Naive thymus-derived CD4-positive, alpha-beta T cell (primary cell): ENCODE data around the gene AQP6. TPM values are rescaled to one million over a fixed set of nuclear protein-coding genes. Genes with fewer than 3 reads are reported as not detected.
A peak's percentile ranks its signal among the peaks of the same experiment; 100 is the strongest.

Source experiments
- ATAC-seq: fragments of 150-1000 bp; cut with Tn5 transposase; 2 replicates; pipeline ENCODE4 v1.10.0; 2021; ENCODE audit warnings: mild to moderate bottlenecking, moderate library complexity
- CTCF ChIA-PET: fragments of 350-600 bp; sonication (Branson Sonifier 250); formaldehyde crosslinking; loops from one replicate; lab custom pipeline; 2021; ENCODE audit warnings: antibody characterized with exemption; lab: Charles Lee
- POLR2A ChIA-PET: fragments of 350-600 bp; sonication (Branson Sonifier 250); formaldehyde crosslinking; loops from one replicate; lab custom pipeline; 2021; ENCODE audit warnings: antibody characterized with exemption, inconsistent platforms; lab: Charles Lee
- DNase-seq, 9 donors: peaks; one replicate each; pipeline versions ENCODE4 v3.0.0 to v3.0.0-alpha.2; 2020 to 2022; ENCODE audit warnings: mixed read lengths in 1 of 9
- H3K27ac ChIP-seq: one replicate; pipeline ENCODE4 v1.7.0; 2013; ENCODE audit warnings: mild to moderate bottlenecking, low read depth, low read length, moderate library complexity
- H3K27me3 ChIP-seq, 2 donors: one replicate each; pipeline ENCODE4 v1.7.0; 2013; ENCODE audit warnings: low read length in 2 of 2, mild to moderate bottlenecking in 2 of 2, moderate library complexity in 2 of 2; ENCODE audit not compliant: control insufficient read depth in 2 of 2, insufficient read depth in 2 of 2
- H3K36me3 ChIP-seq, 3 experiments: 1 replicate in 2 of 3; 2 replicates in 1 of 3; pipeline ENCODE4 v1.7.0; 2013; ENCODE audit warnings: low read length in 3 of 3, mild to moderate bottlenecking in 3 of 3, moderate library complexity in 1 of 3; ENCODE audit not compliant: insufficient read depth in 3 of 3, control insufficient read depth in 2 of 3
- H3K4me1 ChIP-seq, 2 donors: one replicate each; pipeline ENCODE4 v1.7.0; 2013; ENCODE audit warnings: low read length in 2 of 2, mild to moderate bottlenecking in 2 of 2, moderate library complexity in 1 of 2; ENCODE audit not compliant: control insufficient read depth in 2 of 2, insufficient read depth in 2 of 2
- H3K4me3 ChIP-seq: 2 replicates; pipeline ENCODE4 v1.7.0; 2013; ENCODE audit warnings: mild to moderate bottlenecking, low read length
- H3K9me3 ChIP-seq, 3 experiments: 1 replicate in 2 of 3; 2 replicates in 1 of 3; pipeline ENCODE4 v1.7.0; 2013; ENCODE audit warnings: low read length in 3 of 3; ENCODE audit not compliant: control insufficient read depth in 2 of 3
- H3K27ac Mint-ChIP-seq, 9 donors: one replicate each; pipeline ENCODE4 v1.8.0; 2020 to 2022; ENCODE audit warnings: mixed read lengths in 9 of 9, mild to moderate bottlenecking in 8 of 9, moderate library complexity in 5 of 9, inconsistent platforms in 2 of 9
- H3K27me3 Mint-ChIP-seq, 5 donors: one replicate each; pipeline ENCODE4 v1.8.0; 2021 to 2022; ENCODE audit warnings: mixed read lengths in 5 of 5, mild to moderate bottlenecking in 1 of 5
- H3K36me3 Mint-ChIP-seq, 5 donors: one replicate each; pipeline ENCODE4 v1.8.0; 2020 to 2022; ENCODE audit warnings: mixed read lengths in 5 of 5, mild to moderate bottlenecking in 3 of 5, inconsistent platforms in 1 of 5
- H3K4me1 Mint-ChIP-seq, 7 donors: one replicate each; pipeline ENCODE4 v1.8.0; 2020 to 2022; ENCODE audit warnings: mixed read lengths in 7 of 7, mild to moderate bottlenecking in 3 of 7, inconsistent platforms in 1 of 7
- H3K4me3 Mint-ChIP-seq, 10 donors: one replicate each; pipeline ENCODE4 v1.8.0; 2020 to 2022; ENCODE audit warnings: mild to moderate bottlenecking in 10 of 10, mixed read lengths in 10 of 10, moderate library complexity in 6 of 10, inconsistent platforms in 2 of 10
- H3K9me3 Mint-ChIP-seq, 11 donors: one replicate each; pipeline ENCODE4 v1.8.0; 2020 to 2022; ENCODE audit warnings: mixed read lengths in 11 of 11, mild to moderate bottlenecking in 4 of 11, inconsistent platforms in 1 of 11, moderate library complexity in 1 of 11
- intact Hi-C, 2 donors: fragments of 100-400 bp; cut with micrococcal nuclease; formaldehyde crosslinking; loops; one replicate each; pipeline ENCODE4 v1.15.1; 2023
- polyA plus RNA-seq, 2 donors: library from polyadenylated mRNA; unstranded; fragments of 300-500 nt; fragmentation: Illumina TruSeq; gene quantifications; one replicate each; pipeline ENCODE4 v1.2.3, GENCODE V29; 2021
- total RNA-seq, 6 experiments: library from RNA in 5 of 6; stranded (reverse) in 5 of 6; gene quantifications; 1 replicate in 5 of 6; 2 replicates in 1 of 6; pipeline ENCODE4 v1.2.3 and lab custom pipeline; 2021 to 2026

AQP6 gene
- total and polyA plus RNA-seq, 7 experiments from 2014 or later, result not detected

GRCh38 chr12:49975318-49975761 is 2.6 kb downstream of the AQP6 start:
- ATAC-seq, result no peak
- POLR2A ChIA-PET, result no interaction called here
- intact Hi-C loops, result no loop called here

GRCh38 chr12:49976557-49976956 is 3.8 kb downstream of the AQP6 start:
- Histone ChIP-seq H3K4me1 (no peaks in the 10 kb centered on the region), H3K36me3 (no peaks in the 10 kb centered on the region), H3K4me3 (no peak overlapping the region), H3K27me3 (no peaks in the 10 kb centered on the region), H3K9me3 (no peaks in the 10 kb centered on the region), H3K27ac (no peak overlapping the region)
- Mint-ChIP-seq H3K4me1 (no peaks in the 10 kb centered on the region), H3K9me3 (peaks cover 0 to 3% (median 0%) of the 10 kb centered on the region in 11 donors), H3K4me3 (no peak overlapping the region), H3K27ac (no peak overlapping the region), H3K36me3 (no peaks in the 10 kb centered on the region), H3K27me3 (no peaks in the 10 kb centered on the region)
- DNase-seq (no peak), ATAC-seq (no peak)
- intact Hi-C loops, result no loop called here
- POLR2A ChIA-PET, result no interaction called here
- CTCF ChIA-PET, result interaction anchor here (0.6 kb wide), 1 partner anchor 160 kb away, joined by 5 read pairs; no protein-coding TSS in a partner anchor

More at GRCh38 chr12:49975318-49975761, 2.6 kb downstream of the AQP6 start:
- Histone ChIP-seq H3K27ac (no peak overlapping the region), H3K4me1 (no peaks in the 10 kb centered on the region), H3K9me3 (no peaks in the 10 kb centered on the region), H3K27me3 (no peaks in the 10 kb centered on the region), H3K4me3 (no peak overlapping the region), H3K36me3 (no peaks in the 10 kb centered on the region)
- Mint-ChIP-seq H3K4me3 (no peak overlapping the region), H3K4me1 (no peaks in the 10 kb centered on the region), H3K27ac (no peak overlapping the region), H3K27me3 (no peaks in the 10 kb centered on the region), H3K36me3 (no peaks in the 10 kb centered on the region), H3K9me3 (peaks cover 0 to 3% (median 0%) of the 10 kb centered on the region in 11 donors)
- CTCF ChIA-PET, result no interaction called here
- no peak for DNase-seq

GRCh38 chr12:49978125-49978524 is 5.4 kb downstream of the AQP6 start:
- no peaks in the 10 kb centered on the region for H3K36me3 ChIP-seq
- CTCF ChIA-PET, result interaction anchor here (1.8 kb wide), 1 partner anchor 11 kb away, joined by 9 read pairs; no protein-coding TSS in a partner anchor
- H3K36me3 Mint-ChIP-seq, result no peaks in the 10 kb centered on the region

DNA sequence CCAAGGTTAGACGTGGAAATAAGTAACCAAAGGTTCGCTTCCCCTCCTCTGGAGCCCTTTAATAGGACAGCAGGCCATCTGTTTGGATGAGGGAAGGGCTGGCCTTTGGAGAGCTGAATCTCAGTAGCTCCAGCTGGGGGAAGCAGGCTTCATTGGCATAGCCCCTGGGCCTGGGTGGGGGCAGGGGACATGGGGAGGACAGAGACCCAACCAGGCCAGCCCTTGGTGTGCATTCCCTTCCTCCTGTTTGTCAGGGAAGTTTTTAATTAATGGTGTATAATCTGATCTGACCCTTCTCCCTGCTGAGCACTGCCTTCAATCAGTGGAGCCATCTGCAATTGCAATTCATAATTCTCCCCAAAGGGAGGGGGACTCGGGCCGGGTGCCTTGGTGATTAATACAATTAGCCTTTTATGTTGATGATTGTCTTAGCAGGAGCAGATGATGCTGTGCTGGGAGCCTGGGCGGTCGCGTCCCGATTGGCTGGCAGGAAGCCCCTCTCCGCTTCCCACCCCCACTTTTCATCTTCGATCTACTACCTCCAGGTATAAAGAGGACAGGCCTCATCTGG is 6.4 kb downstream of the AQP6 start:
- ChIA-PET POLR2A (interaction anchor here (0.5 kb wide), 1 partner anchor 9 kb away, joined by 3 read pairs; no protein-coding TSS in a partner anchor), CTCF (interaction anchor here (1.8 kb wide), 1 partner anchor 12 kb away, joined by 9 read pairs; no protein-coding TSS in a partner anchor)
- intact Hi-C loops, result no loop called here
- H3K36me3 ChIP-seq, result no peaks in the 10 kb centered on the region
- no peaks in the 10 kb centered on the region for H3K9me3 Mint-ChIP-seq
- DNase-seq, result peak in 1 of 9 donors; percentile 14
- no peaks in the 10 kb centered on the region for H3K9me3 ChIP-seq
- no peak overlapping the region for H3K4me3 Mint-ChIP-seq
- no peak overlapping the region for H3K4me3 ChIP-seq
- H3K4me1 Mint-ChIP-seq, result peaks cover 0 to 2% (median 0%) of the 10 kb centered on the region in 7 donors
- H3K4me1 ChIP-seq, result no peaks in the 10 kb centered on the region
- no peak for ATAC-seq
- H3K27ac ChIP-seq, result no peak overlapping the region
- no peaks in the 10 kb centered on the region for H3K27me3 Mint-ChIP-seq
- H3K27me3 ChIP-seq, result no peaks in the 10 kb centered on the region
- no peak overlapping the region for H3K27ac Mint-ChIP-seq
- H3K36me3 Mint-ChIP-seq, result no peaks in the 10 kb centered on the region

More at GRCh38 chr12:49978125-49978524, 5.4 kb downstream of the AQP6 start:
- Mint-ChIP-seq H3K9me3 (peaks cover 0 to 3% (median 0%) of the 10 kb centered on the region in 11 donors), H3K27me3 (no peaks in the 10 kb centered on the region), H3K4me1 (no peaks in the 10 kb centered on the region), H3K27ac (no peak overlapping the region), H3K4me3 (no peak overlapping the region)
- DNase-seq (no peak), ATAC-seq (no peak)
- POLR2A ChIA-PET, result no interaction called here
- no peak overlapping the region for H3K4me3 ChIP-seq
- H3K9me3 ChIP-seq, result no peaks in the 10 kb centered on the region
- H3K27ac ChIP-seq, result no peak overlapping the region
- H3K27me3 ChIP-seq, result no peaks in the 10 kb centered on the region
- intact Hi-C loops, result no loop called here
- H3K4me1 ChIP-seq, result no peaks in the 10 kb centered on the region

GRCh38 chr12:49979791-49980190 is 7.0 kb downstream of the AQP6 start:
- peaks cover 0 to 2% (median 0%) of the 10 kb centered on the region in 7 donors for H3K4me1 Mint-ChIP-seq
- no peaks in the 10 kb centered on the region for H3K9me3 Mint-ChIP-seq
- H3K36me3 Mint-ChIP-seq, result no peaks in the 10 kb centered on the region
- H3K27me3 ChIP-seq, result no peaks in the 10 kb centered on the region
- ATAC-seq (no peak), DNase-seq (no peak)
- intact Hi-C loops, result no loop called here
- no peak overlapping the region for H3K4me3 ChIP-seq
- H3K27ac ChIP-seq, result no peak overlapping the region
- H3K4me3 Mint-ChIP-seq, result no peak overlapping the region
- ChIA-PET POLR2A (interaction anchor here (0.5 kb wide), 1 partner anchor 8 kb away, joined by 3 read pairs; no protein-coding TSS in a partner anchor), CTCF (no interaction called here)
- H3K27ac Mint-ChIP-seq, result no peak overlapping the region
- H3K27me3 Mint-ChIP-seq, result no peaks in the 10 kb centered on the region
- H3K4me1 ChIP-seq, result no peaks in the 10 kb centered on the region
- H3K36me3 ChIP-seq, result no peaks in the 10 kb centered on the region
- H3K9me3 ChIP-seq, result no peaks in the 10 kb centered on the region

DNA sequence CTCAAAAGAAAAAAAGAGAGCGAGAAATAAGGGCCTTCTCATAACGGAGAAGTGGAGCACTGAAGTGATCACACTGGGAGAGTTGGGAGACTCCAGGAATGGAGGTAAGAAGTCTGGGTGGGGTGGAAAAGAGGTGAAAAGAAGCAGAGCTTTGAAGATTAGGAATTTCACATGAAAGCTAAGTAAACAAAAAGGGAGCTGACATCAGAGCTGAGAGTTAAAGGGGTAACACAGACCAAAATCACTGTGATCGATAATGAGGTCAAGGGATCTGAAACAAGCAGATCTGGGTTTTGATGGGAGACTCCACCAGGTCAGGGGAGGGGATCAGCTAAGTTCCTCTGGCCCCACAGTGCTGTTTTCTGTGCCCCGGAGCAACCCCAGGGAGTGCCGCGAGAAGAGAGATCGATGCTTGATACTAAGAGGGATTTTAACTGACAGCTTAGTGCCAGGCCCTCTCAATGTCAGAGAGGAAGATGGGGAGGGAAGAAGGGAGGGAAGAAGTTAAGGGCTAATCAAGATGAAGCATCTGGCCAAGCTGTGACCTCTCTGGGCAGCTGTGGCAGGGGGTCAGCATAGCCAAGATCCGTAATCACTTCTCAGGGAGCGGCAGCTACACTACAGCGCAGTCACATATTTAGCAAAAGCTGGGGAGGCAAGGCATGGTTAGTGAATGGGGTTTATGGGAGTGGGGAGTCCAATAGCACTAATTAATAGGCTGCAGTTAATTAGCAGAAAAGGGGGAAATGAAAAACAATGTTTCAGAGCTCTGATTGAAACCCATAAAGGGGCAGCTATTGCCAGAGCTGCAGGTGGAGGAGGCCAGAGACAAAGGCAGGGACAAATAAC is 8.0 kb downstream of the AQP6 start:
- H3K27me3 Mint-ChIP-seq, result no peaks in the 10 kb centered on the region
- ATAC-seq (no peak), DNase-seq (no peak)
- Histone ChIP-seq H3K9me3 (no peaks in the 10 kb centered on the region), H3K4me3 (no peak overlapping the region), H3K27ac (no peak overlapping the region), H3K36me3 (no peaks in the 10 kb centered on the region), H3K27me3 (no peaks in the 10 kb centered on the region), H3K4me1 (no peaks in the 10 kb centered on the region)
- H3K9me3 Mint-ChIP-seq, result no peaks in the 10 kb centered on the region
- no peak overlapping the region for H3K4me3 Mint-ChIP-seq
- no peak overlapping the region for H3K27ac Mint-ChIP-seq
- peaks cover 0 to 2% (median 0%) of the 10 kb centered on the region in 5 donors for H3K36me3 Mint-ChIP-seq
- H3K4me1 Mint-ChIP-seq, result peaks cover 0 to 2% (median 0%) of the 10 kb centered on the region in 7 donors
- CTCF ChIA-PET, result no interaction called here
- POLR2A ChIA-PET, result no interaction called here
- intact Hi-C loops, result no loop called here
